Measurements from ENCODE around the gene MYO5B. TPM values are rescaled to one million over a fixed set of nuclear protein-coding genes. Genes with fewer than 3 reads are reported as not detected.

MYO5B gene
- total and polyA plus RNA-seq, 10 of the 15 experiments (the other 5 are each of a cell fraction or from before 2014, with no cell fraction given) = 2.5 to 4.5 (median 3.3) TPM

DNA sequence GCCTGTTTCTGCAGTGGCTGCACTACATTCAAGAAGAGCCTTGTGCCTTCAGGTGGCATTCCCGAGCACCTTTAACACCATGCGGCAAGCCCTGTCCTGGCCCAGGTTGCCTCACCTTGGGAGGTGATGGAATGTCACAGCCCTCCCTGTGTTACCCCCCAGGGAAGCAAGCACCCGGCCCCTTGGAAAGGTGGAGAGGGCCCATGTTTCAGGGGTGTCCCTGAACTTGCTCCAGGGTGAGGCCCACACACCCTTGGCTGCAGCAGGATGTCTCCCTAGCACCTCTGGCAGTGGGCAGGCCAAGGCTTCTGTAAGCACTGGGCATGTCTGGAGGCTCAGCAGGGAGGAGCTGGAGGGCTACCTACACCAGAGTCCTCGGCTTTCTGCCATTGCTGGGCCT is 352.3 kb downstream of the MYO5B start:
- in situ Hi-C loops (cut with MboI) = no loop called here
- 48% methylated on average over 4 of the region's 4 CpGs for WGBS (ENCODE audit: insufficient coverage, insufficient replicate concordance, low lambda C conversion rate, missing lambda C conversion rate)
- Histone ChIP-seq H3K36me3 (ENCODE audit: control insufficient read depth in 2 of 2, insufficient read depth in 2 of 2, low read length in 1 of 2) (no peaks in the 10 kb centered on the region), H3K4me2 (ENCODE audit: control insufficient read depth, insufficient read depth) (no peak overlapping the region), H3K27me3 (replicated peaks in 1 of 2; ENCODE audit: control insufficient read depth in 2 of 2, insufficient read depth in 2 of 2, low read length in 1 of 2) (no peaks in the 10 kb centered on the region), H3K9me3 (replicated peaks; ENCODE audit: control insufficient read depth, insufficient read depth, low read length) (no peaks in the 10 kb centered on the region), H3K79me2 (ENCODE audit: control insufficient read depth, insufficient read depth, low read length) (no peaks in the 10 kb centered on the region), H2AFZ (ENCODE audit: control insufficient read depth, low read depth, low read length) (no peak overlapping the region), H3K9ac (ENCODE audit: control insufficient read depth, insufficient read depth, low read length) (no peak overlapping the region), H4K20me1 (ENCODE audit: control insufficient read depth, insufficient read depth) (no peaks in the 10 kb centered on the region), H3K4me1 (ENCODE audit: control insufficient read depth, insufficient read depth, low read length) (no peaks in the 10 kb centered on the region), H3K4me3 (no peak overlapping the region), H3K27ac (ENCODE audit: control insufficient read depth, insufficient read depth) (no peak overlapping the region)
- FAIRE-seq (no peak), ATAC-seq (no peak), DNase-seq (ENCODE audit: low read depth, low spot score) (no peak)
- POLR2A ChIA-PET = no interaction called here
- SMC1A ChIA-PET (ENCODE audit: uncharacterized antibody, unreplicated experiment) = interaction anchor here (0.7 to 1.3 kb wide), 2 partner anchors 11 to 108 kb away, joined by 3 read pairs; no protein-coding TSS in a partner anchor
- intact Hi-C loops (cut with micrococcal nuclease; ENCODE audit: unreplicated experiment) = no loop called here
- BruUV-seq (replicated peaks) = no TSS peak
- RAD21 ChIA-PET (ENCODE audit: unreplicated experiment) = no interaction called here
- CTCF ChIA-PET = no interaction called here
- no peak for TF ChIP-seq HCFC1 (IDR thresholded peaks at IDR 0.05; ENCODE audit: low read length)
- no peak for TF ChIP-seq GATAD2B (conservative IDR thresholded peaks at IDR 0.05; ENCODE audit: low read depth)
- no peak for TF ChIP-seq RB1 (IDR thresholded peaks at IDR 0.05; ENCODE audit: borderline replicate concordance)
- TF ChIP-seq HSF1 (IDR thresholded peaks at IDR 0.05; ENCODE audit: low read depth, low read length) = no peak
- TF ChIP-seq JUND (IDR thresholded peaks at IDR 0.05; ENCODE audit: low read depth, low read length) = no peak
- TF ChIP-seq ZNF274 (IDR thresholded peaks at IDR 0.05; ENCODE audit: insufficient read depth, insufficient read length) = no peak
- TF ChIP-seq ETV6 (conservative IDR thresholded peaks at IDR 0.05 in 1 of 2, IDR thresholded peaks at IDR 0.05 in 1 of 2; ENCODE audit: borderline replicate concordance in 1 of 2, low read depth in 1 of 2) = no peak
- no peak for TF ChIP-seq YBX1 (IDR thresholded peaks at IDR 0.05)
- no peak for TF ChIP-seq TCF7 (IDR thresholded peaks at IDR 0.05; ENCODE audit: borderline replicate concordance)
- TF ChIP-seq KLF5 (IDR thresholded peaks at IDR 0.05; ENCODE audit: partially characterized antibody) = no peak
- TF ChIP-seq NR2F1 (conservative IDR thresholded peaks at IDR 0.05) = no peak
- no peak for TF ChIP-seq SMAD5 (IDR thresholded peaks at IDR 0.05; ENCODE audit: low read depth)
- no peak for TF ChIP-seq CBX3 (IDR thresholded peaks at IDR 0.05; ENCODE audit: borderline replicate concordance, low read depth)
- TF ChIP-seq ESRRA (IDR thresholded peaks at IDR 0.05; ENCODE audit: low read length) = no peak
- no peak for TF ChIP-seq CREB1 (IDR thresholded peaks at IDR 0.05; ENCODE audit: low read depth)
- no peak for TF ChIP-seq IRF5 (IDR thresholded peaks at IDR 0.05; ENCODE audit: borderline replicate concordance)
- TF ChIP-seq PAX8 (IDR thresholded peaks at IDR 0.05) = no peak
- no peak for TF ChIP-seq RUNX3 (IDR thresholded peaks at IDR 0.05; ENCODE audit: low read length)
